Peyer's patch (tissue), 4 donors: ENCODE measurements around the gene LAYN.

Source experiments
- CTCF ChIP-seq, 6 experiments: fragments of 450-650 bp in 4 of 6; fragments of 200-600 bp in 2 of 6; sonication (generic) in 1 of 6; IDR thresholded peaks; one replicate each; pipeline ENCODE4 v1.5.1; 2017 to 2019; ENCODE audit warnings: antibody characterized with exemption in 6 of 6, mild to moderate bottlenecking in 3 of 6, moderate library complexity in 1 of 6
- POLR2A ChIP-seq, 2 donors: fragments of 450-650 bp; IDR thresholded peaks; one replicate each; pipeline ENCODE4 v1.5.1; 2017; ENCODE audit warnings: antibody characterized with exemption in 2 of 2, mild to moderate bottlenecking in 2 of 2, moderate library complexity in 2 of 2

GRCh38 chr11:111527279-111527678 is 13.2 kb upstream of the LAYN start:
- TF ChIP-seq POLR2A (IDR thresholded peaks at IDR 0.05) (no peak), CTCF (IDR thresholded peaks at IDR 0.05) (no peak)
